Measurements from ENCODE around the gene ATP8A2. TPM values are rescaled to one million over a fixed set of nuclear protein-coding genes. Genes with fewer than 3 reads are reported as not detected.

The ATP8A2 gene
- total and polyA plus RNA-seq, 4 donors = 0.13 to 0.29 (median 0.24) TPM; not detected in 1

DNA sequence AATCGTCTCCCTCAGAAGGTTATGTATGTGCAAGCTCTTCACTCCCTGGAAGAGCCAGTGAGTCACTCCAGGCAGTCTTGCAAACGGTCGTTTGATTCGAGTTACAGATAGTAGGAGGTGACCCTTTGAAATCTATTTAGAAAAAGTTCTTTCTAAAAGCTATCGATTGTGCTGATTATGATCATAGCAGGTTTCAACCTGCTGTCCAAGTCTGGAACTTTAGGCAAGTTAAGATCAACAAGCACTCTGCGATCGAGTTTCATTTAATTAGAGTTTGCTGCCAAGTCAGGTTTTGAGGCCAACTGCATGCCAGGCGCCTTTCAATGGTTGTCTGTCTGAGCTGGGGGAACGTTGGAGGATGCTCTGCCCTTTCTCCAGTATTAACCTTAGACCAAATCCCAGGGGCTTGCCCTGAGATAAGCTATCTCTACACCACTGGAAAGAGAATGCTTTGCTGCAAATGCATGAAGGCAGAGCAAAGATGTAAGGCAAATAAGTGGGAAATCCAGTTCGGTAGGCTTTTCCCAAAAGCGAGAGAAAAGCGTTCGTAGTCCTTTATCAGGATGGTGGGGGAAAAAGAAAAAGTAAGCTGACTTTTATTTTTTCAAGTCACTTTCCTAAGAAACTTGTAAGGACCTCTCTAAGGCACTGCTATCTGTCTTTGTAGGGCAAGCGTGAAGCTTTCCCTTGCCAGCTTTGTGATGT is 287.5 kb downstream of the ATP8A2 start:
- Histone ChIP-seq H3K4me1 (ENCODE audit: control insufficient read depth in 1 of 2, insufficient read depth in 2 of 2, low read length in 2 of 2) (no peaks in the 10 kb centered on the region), H3K36me3 (ENCODE audit: control insufficient read depth in 1 of 2, insufficient read depth in 2 of 2, low read length in 1 of 2) (no peaks in the 10 kb centered on the region), H3K9me3 (ENCODE audit: control insufficient read depth, low read length) (no peaks in the 10 kb centered on the region), H3K27ac (ENCODE audit: low read depth in 1 of 2, low read length in 2 of 2) (no peak overlapping the region), H3K27me3 (ENCODE audit: control insufficient read depth in 1 of 2, insufficient read depth in 2 of 2, low read length in 1 of 2) (no peaks in the 10 kb centered on the region), H3K4me3 (ENCODE audit: low read length in 2 of 2) (no peak overlapping the region)
- intact Hi-C loops (cut with DNase I) = no loop called here
- WGBS, 2 donors = 4 to 11% methylated on average over 14 of the region's 14 CpGs
- ATAC-seq (ENCODE audit: low FRiP score) (no peak), DNase-seq (no peak)

DNA sequence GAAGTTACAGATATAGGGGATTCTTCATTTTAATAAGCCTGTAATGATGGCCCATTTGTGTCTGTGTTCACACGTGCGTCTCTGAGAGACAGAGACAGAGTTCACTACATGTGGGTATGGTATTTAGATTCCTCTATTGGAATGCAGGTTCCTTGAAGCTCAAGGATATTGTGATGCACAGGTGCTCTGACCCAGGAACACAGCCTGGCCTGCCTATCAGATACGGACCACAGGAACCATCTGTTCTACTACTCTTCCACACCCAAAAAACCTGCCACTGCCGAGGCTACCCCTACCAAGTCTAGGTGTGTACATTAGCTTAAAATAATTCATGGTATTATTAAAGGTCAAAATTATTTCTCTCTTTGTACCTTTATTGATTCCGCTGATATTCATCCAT is 289.2 kb downstream of the ATP8A2 start:
- H3K27me3 ChIP-seq (ENCODE audit: control insufficient read depth in 1 of 2, insufficient read depth in 2 of 2, low read length in 1 of 2) = no peaks in the 10 kb centered on the region
- H3K36me3 ChIP-seq (ENCODE audit: control insufficient read depth in 1 of 2, insufficient read depth in 2 of 2, low read length in 1 of 2) = no peaks in the 10 kb centered on the region
- 89 to 95% methylated on average over 5 of the region's 5 CpGs for WGBS, 2 donors
- no peak for DNase-seq
- no peaks in the 10 kb centered on the region for H3K4me1 ChIP-seq (ENCODE audit: control insufficient read depth in 1 of 2, insufficient read depth in 2 of 2, low read length in 2 of 2)
- no peaks in the 10 kb centered on the region for H3K9me3 ChIP-seq (ENCODE audit: control insufficient read depth, low read length)
- intact Hi-C loops (cut with DNase I) = no loop called here
- H3K27ac ChIP-seq (ENCODE audit: low read depth in 1 of 2, low read length in 2 of 2) = no peak overlapping the region
- no peak overlapping the region for H3K4me3 ChIP-seq (ENCODE audit: low read length in 2 of 2)
- no peak for ATAC-seq (ENCODE audit: low FRiP score)

GRCh38 chr13:25662516-25662915 is 290.7 kb downstream of the ATP8A2 start:
- Histone ChIP-seq H3K27me3 (ENCODE audit: control insufficient read depth in 1 of 2, insufficient read depth in 2 of 2, low read length in 1 of 2) (no peaks in the 10 kb centered on the region), H3K9me3 (ENCODE audit: control insufficient read depth, low read length) (no peaks in the 10 kb centered on the region), H3K36me3 (ENCODE audit: control insufficient read depth in 1 of 2, insufficient read depth in 2 of 2, low read length in 1 of 2) (no peaks in the 10 kb centered on the region), H3K27ac (ENCODE audit: low read depth in 1 of 2, low read length in 2 of 2) (no peak overlapping the region), H3K4me3 (ENCODE audit: low read length in 2 of 2) (no peak overlapping the region), H3K4me1 (ENCODE audit: control insufficient read depth in 1 of 2, insufficient read depth in 2 of 2, low read length in 2 of 2) (no peaks in the 10 kb centered on the region)
- 90 to 91% methylated on average over 1 of the region's 1 CpG for WGBS, 2 donors
- ATAC-seq (ENCODE audit: low FRiP score) (no peak), DNase-seq (no peak)
- intact Hi-C loops (cut with DNase I) = no loop called here

- no peak overlapping the region for H3K4me3 ChIP-seq (ENCODE audit: low read length in 2 of 2)
- intact Hi-C loops (cut with DNase I) = no loop called here
- no peaks in the 10 kb centered on the region for H3K27me3 ChIP-seq (ENCODE audit: control insufficient read depth in 1 of 2, insufficient read depth in 2 of 2, low read length in 1 of 2)
- no peak overlapping the region for H3K27ac ChIP-seq (ENCODE audit: low read depth in 1 of 2, low read length in 2 of 2)
- DNase-seq = no peak
- H3K4me1 ChIP-seq (ENCODE audit: control insufficient read depth in 1 of 2, insufficient read depth in 2 of 2, low read length in 2 of 2) = no peaks in the 10 kb centered on the region
- peaks cover 7% of the 10 kb centered on the region for H3K9me3 ChIP-seq (ENCODE audit: control insufficient read depth, low read length)
- no peaks in the 10 kb centered on the region for H3K36me3 ChIP-seq (ENCODE audit: control insufficient read depth in 1 of 2, insufficient read depth in 2 of 2, low read length in 1 of 2)
- ATAC-seq (ENCODE audit: low FRiP score) = no peak
Measured at GRCh38 chr13:25668345-25668744, 296.6 kb downstream of the ATP8A2 start.

- intact Hi-C loops (cut with DNase I) = no loop called here
- H3K4me1 ChIP-seq (ENCODE audit: control insufficient read depth in 1 of 2, insufficient read depth in 2 of 2, low read length in 2 of 2) = no peaks in the 10 kb centered on the region
- no peak for DNase-seq
- no peaks in the 10 kb centered on the region for H3K27me3 ChIP-seq (ENCODE audit: control insufficient read depth in 1 of 2, insufficient read depth in 2 of 2, low read length in 1 of 2)
- no peaks in the 10 kb centered on the region for H3K36me3 ChIP-seq (ENCODE audit: control insufficient read depth in 1 of 2, insufficient read depth in 2 of 2, low read length in 1 of 2)
- 94 to 95% methylated on average over 5 of the region's 5 CpGs for WGBS, 2 donors
- no peak overlapping the region for H3K4me3 ChIP-seq (ENCODE audit: low read length in 2 of 2)
- no peak overlapping the region for H3K27ac ChIP-seq (ENCODE audit: low read depth in 1 of 2, low read length in 2 of 2)
- H3K9me3 ChIP-seq (ENCODE audit: control insufficient read depth, low read length) = peaks cover 7% of the 10 kb centered on the region
- ATAC-seq (ENCODE audit: low FRiP score) = no peak
Measured at GRCh38 chr13:25673711-25674110, 301.9 kb downstream of the ATP8A2 start.

GRCh38 chr13:25674371-25674770 is 302.6 kb downstream of the ATP8A2 start:
- H3K4me1 ChIP-seq (ENCODE audit: control insufficient read depth in 1 of 2, insufficient read depth in 2 of 2, low read length in 2 of 2) = no peaks in the 10 kb centered on the region
- intact Hi-C loops (cut with DNase I) = no loop called here
- H3K4me3 ChIP-seq (ENCODE audit: low read length in 2 of 2) = no peak overlapping the region
- WGBS, 2 donors = 75 to 86% methylated on average over 4 of the region's 4 CpGs
- no peaks in the 10 kb centered on the region for H3K36me3 ChIP-seq (ENCODE audit: control insufficient read depth in 1 of 2, insufficient read depth in 2 of 2, low read length in 1 of 2)
- H3K27me3 ChIP-seq (ENCODE audit: control insufficient read depth in 1 of 2, insufficient read depth in 2 of 2, low read length in 1 of 2) = no peaks in the 10 kb centered on the region
- ATAC-seq (ENCODE audit: low FRiP score) (no peak), DNase-seq (no peak)
- no peak overlapping the region for H3K27ac ChIP-seq (ENCODE audit: low read depth in 1 of 2, low read length in 2 of 2)
- peaks cover 6% of the 10 kb centered on the region for H3K9me3 ChIP-seq (ENCODE audit: control insufficient read depth, low read length)

DNA sequence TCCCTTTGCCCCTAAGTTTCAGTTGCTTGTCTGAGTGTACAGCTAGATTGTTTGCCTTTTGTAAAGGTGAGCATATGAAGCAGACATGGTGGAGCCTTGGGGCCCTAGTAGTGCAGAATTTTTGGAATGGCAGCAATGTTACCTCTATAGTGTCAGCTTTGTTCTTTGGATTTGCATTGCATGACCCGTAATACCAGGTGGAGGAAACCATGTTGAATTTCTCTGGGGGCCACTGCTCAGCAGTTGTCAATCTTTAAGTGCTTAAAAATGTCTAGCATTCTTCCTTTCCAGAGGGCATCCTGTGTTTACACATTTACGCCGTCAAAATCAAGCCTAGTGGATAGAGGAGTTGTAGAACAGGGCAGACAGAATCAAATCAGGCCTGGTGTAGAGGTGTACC is 303.3 kb downstream of the ATP8A2 start:
- WGBS, 2 donors = 72 to 80% methylated on average over 3 of the region's 3 CpGs
- Histone ChIP-seq H3K9me3 (ENCODE audit: control insufficient read depth, low read length) (peaks cover 3% of the 10 kb centered on the region), H3K36me3 (ENCODE audit: control insufficient read depth in 1 of 2, insufficient read depth in 2 of 2, low read length in 1 of 2) (no peaks in the 10 kb centered on the region), H3K27me3 (ENCODE audit: control insufficient read depth in 1 of 2, insufficient read depth in 2 of 2, low read length in 1 of 2) (no peaks in the 10 kb centered on the region), H3K4me1 (ENCODE audit: control insufficient read depth in 1 of 2, insufficient read depth in 2 of 2, low read length in 2 of 2) (no peaks in the 10 kb centered on the region), H3K27ac (ENCODE audit: low read depth in 1 of 2, low read length in 2 of 2) (no peak overlapping the region), H3K4me3 (ENCODE audit: low read length in 2 of 2) (no peak overlapping the region)
- DNase-seq = no peak
- intact Hi-C loops (cut with DNase I) = no loop called here
- ATAC-seq (ENCODE audit: low FRiP score) = no peak

GRCh38 chr13:25677956-25678355 is 306.2 kb downstream of the ATP8A2 start:
- 74 to 82% methylated on average over 2 of the region's 2 CpGs for WGBS, 2 donors
- H3K9me3 ChIP-seq (ENCODE audit: control insufficient read depth, low read length) = peaks cover 1% of the 10 kb centered on the region

GRCh38 chr13:25678398-25678797 is 306.6 kb downstream of the ATP8A2 start:
- intact Hi-C loops (cut with DNase I) = no loop called here
- no peaks in the 10 kb centered on the region for H3K4me1 ChIP-seq (ENCODE audit: control insufficient read depth in 1 of 2, insufficient read depth in 2 of 2, low read length in 2 of 2)
- DNase-seq (no peak), ATAC-seq (ENCODE audit: low FRiP score) (no peak)
- WGBS, 2 donors = 60 to 63% methylated on average over 2 of the region's 2 CpGs
- no peaks in the 10 kb centered on the region for H3K36me3 ChIP-seq (ENCODE audit: control insufficient read depth in 1 of 2, insufficient read depth in 2 of 2, low read length in 1 of 2)
- no peak overlapping the region for H3K27ac ChIP-seq (ENCODE audit: low read depth in 1 of 2, low read length in 2 of 2)
- H3K27me3 ChIP-seq (ENCODE audit: control insufficient read depth in 1 of 2, insufficient read depth in 2 of 2, low read length in 1 of 2) = peaks cover 0 to 3% of the 10 kb centered on the region in 2 donors
- peaks cover 1% of the 10 kb centered on the region for H3K9me3 ChIP-seq (ENCODE audit: control insufficient read depth, low read length)
- no peak overlapping the region for H3K4me3 ChIP-seq (ENCODE audit: low read length in 2 of 2)

More at GRCh38 chr13:25677956-25678355, 306.2 kb downstream of the ATP8A2 start:
- Histone ChIP-seq H3K4me3 (ENCODE audit: low read length in 2 of 2) (no peak overlapping the region), H3K27me3 (ENCODE audit: control insufficient read depth in 1 of 2, insufficient read depth in 2 of 2, low read length in 1 of 2) (peaks cover 0 to 3% of the 10 kb centered on the region in 2 donors), H3K4me1 (ENCODE audit: control insufficient read depth in 1 of 2, insufficient read depth in 2 of 2, low read length in 2 of 2) (no peaks in the 10 kb centered on the region), H3K27ac (ENCODE audit: low read depth in 1 of 2, low read length in 2 of 2) (no peak overlapping the region), H3K36me3 (ENCODE audit: control insufficient read depth in 1 of 2, insufficient read depth in 2 of 2, low read length in 1 of 2) (no peaks in the 10 kb centered on the region)
- DNase-seq = no peak
- no peak for ATAC-seq (ENCODE audit: low FRiP score)
- intact Hi-C loops (cut with DNase I) = no loop called here
